Myocyte (in vitro differentiated cells): ENCODE results near the gene CCDC71L. TPM values are rescaled to one million over a fixed set of nuclear protein-coding genes. Genes with fewer than 3 reads are reported as not detected.

Experiments
- DNase-seq: peaks from one replicate; pipeline ENCODE4 v3.0.0-alpha.2; 2012; ENCODE audit warnings: low read depth
- total RNA-seq: library from RNA; depleted of rRNA; stranded (reverse); fragments of >200 nt; gene quantifications from 2 replicates; pipeline ENCODE4 v1.2.3, GENCODE V29; 2014

The CCDC71L gene
- total RNA-seq, 1 donor from 2014 or later, result 52.7 TPM

GRCh38 chr7:106659166-106659962, 1.6 kb downstream of the CCDC71L start:
- DNase-seq, result no peak

GRCh38 chr7:106658316-106659165, 2.4 kb downstream of the CCDC71L start:
- no peak for DNase-seq

- peak; percentile 13 for DNase-seq
Measured at GRCh38 chr7:106657085-106657991, 3.6 kb downstream of the CCDC71L start.

- no peak for DNase-seq
Measured at GRCh38 chr7:106655703-106656498, 5.1 kb downstream of the CCDC71L start.

GRCh38 chr7:106653488-106653887, 7.5 kb downstream of the CCDC71L start:
- DNase-seq, result no peak

GRCh38 chr7:106652909-106653308, 8.0 kb downstream of the CCDC71L start:
- DNase-seq, result no peak

- DNase-seq, result no peak
Measured at GRCh38 chr7:106652092-106652491, 8.9 kb downstream of the CCDC71L start.

- DNase-seq, result no peak
Measured at GRCh38 chr7:106646256-106646655, 14.7 kb downstream of the CCDC71L start.

GRCh38 chr7:106644999-106645398, 16.0 kb downstream of the CCDC71L start:
- no peak for DNase-seq

GRCh38 chr7:106643216-106644000, 17.6 kb downstream of the CCDC71L start:
- no peak for DNase-seq

- no peak for DNase-seq
Measured at GRCh38 chr7:106641416-106641815, 19.5 kb downstream of the CCDC71L start.

GRCh38 chr7:106640368-106641141, 20.4 kb downstream of the CCDC71L start:
- no peak for DNase-seq

GRCh38 chr7:106639476-106640334, 21.3 kb downstream of the CCDC71L start:
- DNase-seq, result no peak

- no peak for DNase-seq
Measured at GRCh38 chr7:106635411-106635810, 25.5 kb downstream of the CCDC71L start.

- no peak for DNase-seq
Measured at GRCh38 chr7:106634958-106635357, 26.0 kb downstream of the CCDC71L start.

GRCh38 chr7:106630648-106631047, 30.3 kb downstream of the CCDC71L start:
- DNase-seq, result no peak

GRCh38 chr7:106629516-106629915, 31.4 kb downstream of the CCDC71L start:
- peak; percentile 31 for DNase-seq
